ENCODE data around the gene TREM1.
A peak's percentile ranks its signal among the peaks of the same experiment; 100 is the strongest.
"Not testable (repeated sequence)": the region's sequence is repeated elsewhere in the genome, so short reads cannot be mapped to it uniquely, and the experiment has no call there.

Gene TREM1

DNA sequence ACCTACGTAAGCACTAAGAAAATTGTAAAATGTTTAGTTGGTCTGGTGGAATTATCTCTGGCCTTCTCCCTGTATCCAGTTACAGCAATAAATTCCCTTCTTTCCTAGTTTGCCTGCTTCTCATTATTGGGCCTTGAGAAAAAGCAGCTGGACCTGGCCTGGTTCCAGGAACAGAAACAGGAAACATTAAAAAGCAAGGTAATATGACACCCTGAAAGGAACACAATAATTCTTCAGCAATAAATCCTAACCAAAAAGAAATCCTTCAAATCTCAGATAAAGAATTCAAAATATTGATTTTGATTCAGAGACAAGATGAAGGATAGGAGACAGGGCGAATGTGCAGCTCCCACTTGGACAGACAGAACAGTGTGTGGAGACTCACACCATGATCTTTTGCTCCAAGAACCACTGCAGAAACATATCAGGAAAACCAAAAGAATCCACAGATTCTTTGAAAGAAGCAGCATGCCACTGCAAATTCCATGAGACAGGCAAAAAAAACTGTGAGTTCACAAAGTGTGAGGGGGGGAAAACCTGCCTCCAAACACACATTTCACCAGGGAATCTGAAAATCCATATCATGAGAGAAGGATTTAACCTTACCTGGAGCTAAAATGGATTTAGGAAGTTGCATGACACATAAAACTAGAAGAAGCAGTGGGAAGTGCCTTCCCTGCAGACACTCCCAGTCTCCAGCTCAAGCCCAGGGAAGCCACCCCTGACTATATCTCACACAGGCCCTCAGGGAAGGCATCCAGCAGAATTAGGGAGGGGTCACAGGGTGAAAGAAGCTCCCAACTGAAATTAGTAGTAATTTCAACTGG, 28.9 kb downstream of the TREM1 start:
- peak; percentile 15 for DNase-seq (ENCODE audit: low read depth)

DNA sequence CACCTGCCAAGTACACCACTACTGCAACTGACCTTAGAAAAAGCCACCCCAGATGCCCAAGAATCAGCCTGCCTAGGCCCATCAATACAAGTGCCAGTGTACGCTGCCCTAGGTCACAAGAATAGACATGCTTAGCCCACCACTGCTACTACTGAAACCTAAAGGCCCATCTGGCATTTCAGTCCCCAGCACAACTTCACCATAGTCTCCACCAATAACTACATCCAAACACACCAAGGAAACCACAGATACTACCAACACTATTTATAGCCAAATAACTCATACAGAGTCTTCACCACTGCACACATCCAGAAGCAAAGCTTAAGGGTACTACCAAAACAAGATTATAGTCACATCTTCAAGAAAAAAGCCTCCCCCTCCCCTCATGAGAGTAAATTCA, 30.1 kb downstream of the TREM1 start:
- no peak for DNase-seq (ENCODE audit: low read depth)

DNA sequence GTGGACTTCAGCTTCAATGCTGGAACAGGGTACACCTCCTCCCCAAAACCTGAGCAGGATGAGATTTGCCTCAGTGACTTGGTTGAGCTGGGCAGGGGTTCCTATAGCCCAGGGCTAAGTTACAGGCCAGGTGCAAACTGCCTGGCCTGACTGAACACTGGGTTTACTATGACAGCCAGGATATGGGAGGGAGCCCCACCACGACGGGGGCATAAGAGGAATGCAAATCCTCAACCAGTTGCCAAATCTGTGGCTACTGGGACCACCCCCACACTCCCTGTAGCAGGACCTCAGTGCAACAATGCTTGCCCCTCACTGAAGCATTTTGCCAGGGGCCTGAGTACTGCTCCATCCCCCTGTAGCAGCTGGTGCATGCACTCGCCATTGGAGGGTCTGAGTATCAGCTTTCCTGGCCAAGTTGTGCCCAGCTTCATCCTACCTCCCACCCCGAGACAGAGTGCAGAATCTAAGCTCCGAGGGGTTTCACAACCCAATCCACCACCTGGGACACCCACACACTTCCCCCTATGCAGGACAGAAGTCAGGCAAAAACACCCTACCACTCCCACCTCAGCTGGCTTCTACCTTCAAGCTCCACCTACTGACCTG, 30.7 kb downstream of the TREM1 start:
- no peak for DNase-seq (ENCODE audit: low read depth)

DNA sequence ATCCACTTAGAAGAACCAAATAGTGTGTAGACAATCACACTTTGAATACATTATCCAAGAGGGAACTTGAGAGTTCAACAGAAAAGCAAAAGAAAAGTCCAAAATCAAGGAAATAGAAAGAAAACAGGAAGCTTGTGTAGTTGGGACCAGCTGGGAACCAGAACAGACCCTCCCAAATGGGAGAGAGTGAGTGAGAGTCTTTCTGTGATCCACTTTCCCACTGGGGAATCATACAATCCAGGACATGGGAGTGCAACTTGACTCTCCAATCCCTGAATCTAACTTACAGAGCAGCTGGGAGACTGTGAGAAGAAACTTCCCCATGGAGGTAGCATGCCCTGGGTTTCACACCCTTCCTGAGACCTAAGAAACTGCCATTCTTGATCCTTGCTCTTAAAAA, 31.4 kb downstream of the TREM1 start:
- DNase-seq (ENCODE audit: low read depth): no peak

GRCh38 chr6:41252401-41253169, 33.9 kb downstream of the TREM1 start:
- no peak for DNase-seq (ENCODE audit: low read depth)

DNA sequence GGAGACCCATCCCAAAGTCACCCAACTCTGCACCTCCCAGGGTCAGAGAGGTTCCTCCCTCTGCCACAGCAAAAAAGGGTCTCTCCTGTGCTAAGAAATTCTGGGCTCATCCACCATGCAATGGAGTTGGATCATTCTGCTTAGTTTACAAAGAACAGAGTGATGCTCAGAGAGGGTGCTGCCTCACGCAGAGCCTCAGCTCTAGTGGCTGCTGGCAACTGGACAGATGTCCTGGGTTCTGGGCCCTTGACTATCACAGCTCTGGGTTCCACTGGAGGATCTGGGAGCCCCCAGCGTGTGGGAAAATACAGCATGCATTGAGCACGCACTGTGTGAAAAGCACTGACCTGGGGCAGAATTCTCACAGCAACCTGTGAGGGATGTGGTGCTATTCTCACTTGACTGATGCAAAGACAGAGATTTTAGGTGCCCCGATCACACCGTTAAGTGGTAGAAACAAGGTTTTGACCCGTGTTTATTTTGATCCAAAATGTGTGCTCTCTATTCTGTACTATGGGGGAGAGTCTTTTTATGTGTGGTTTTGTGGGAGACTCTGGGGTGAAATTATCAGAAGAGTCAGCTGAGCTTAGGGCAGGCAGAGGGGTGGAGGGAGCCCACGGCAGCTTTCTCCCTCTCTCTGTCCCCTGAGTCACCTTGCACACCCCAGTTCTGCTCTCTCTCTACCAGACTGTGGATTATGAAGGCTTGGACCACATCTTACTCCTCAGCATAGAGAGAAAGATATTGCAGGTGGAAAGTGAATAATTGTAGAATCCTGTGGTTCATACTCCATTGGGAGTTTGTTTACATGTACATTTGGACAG, 38.4 kb downstream of the TREM1 start:
- DNase-seq (ENCODE audit: low read depth): no peak

GRCh38 chr6:41247288-41247865, 39.1 kb downstream of the TREM1 start:
- no peak for DNase-seq (ENCODE audit: low read depth)

GRCh38 chr6:41246529-41246928, 40.0 kb downstream of the TREM1 start:
- not testable (repeated sequence) for DNase-seq (ENCODE audit: low read depth)

- no peak for DNase-seq (ENCODE audit: low read depth)
Observed at GRCh38 chr6:41239467-41240159, 46.9 kb downstream of the TREM1 start.

DNA sequence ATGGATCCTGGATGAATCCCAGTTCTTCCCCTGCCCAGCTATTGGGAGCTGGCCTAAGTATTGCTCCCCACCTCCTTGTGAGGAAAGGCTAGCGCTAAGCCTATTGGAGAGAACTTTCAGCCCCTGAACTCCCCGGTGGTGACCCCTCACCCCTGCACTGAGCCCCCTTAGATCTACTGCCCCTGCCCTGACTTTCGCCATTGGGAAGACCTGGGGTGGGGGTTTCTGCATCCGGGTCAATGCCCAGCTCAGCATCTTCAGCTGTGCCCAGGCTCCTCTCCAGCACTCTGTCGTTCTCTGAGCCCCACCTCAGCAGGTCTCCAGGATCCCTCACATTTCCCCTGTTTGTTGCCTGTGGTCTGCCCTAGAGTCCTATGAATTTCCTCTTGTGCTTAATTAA, 49.4 kb downstream of the TREM1 start:
- DNase-seq (ENCODE audit: low read depth): no peak

DNA sequence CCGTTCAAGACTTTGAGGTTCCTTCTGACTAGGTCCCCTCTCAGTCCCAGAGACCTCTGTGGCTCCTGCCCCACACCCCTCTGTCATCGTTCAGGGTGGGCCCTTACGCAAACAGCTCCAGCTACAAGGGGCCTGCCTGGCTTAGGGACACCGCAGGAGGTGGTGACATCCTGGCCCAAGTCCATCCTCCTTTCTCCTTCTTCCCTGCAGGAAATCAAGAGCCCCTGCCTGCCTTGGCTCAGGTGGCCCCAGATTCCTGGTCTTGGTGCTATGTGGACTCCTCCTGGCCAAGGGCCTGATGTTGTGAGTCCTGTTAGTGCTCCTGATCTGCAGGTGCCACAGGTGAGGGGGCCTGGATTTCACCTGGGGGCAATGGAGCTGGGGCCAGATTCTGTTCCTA, 50.2 kb downstream of the TREM1 start:
- DNase-seq (ENCODE audit: low read depth): no peak

GRCh38 chr6:41232667-41233066, 53.8 kb downstream of the TREM1 start:
- DNase-seq (ENCODE audit: low read depth): no peak

- DNase-seq (ENCODE audit: low read depth): no peak
Observed at GRCh38 chr6:41231246-41231645, 55.2 kb downstream of the TREM1 start.

DNA sequence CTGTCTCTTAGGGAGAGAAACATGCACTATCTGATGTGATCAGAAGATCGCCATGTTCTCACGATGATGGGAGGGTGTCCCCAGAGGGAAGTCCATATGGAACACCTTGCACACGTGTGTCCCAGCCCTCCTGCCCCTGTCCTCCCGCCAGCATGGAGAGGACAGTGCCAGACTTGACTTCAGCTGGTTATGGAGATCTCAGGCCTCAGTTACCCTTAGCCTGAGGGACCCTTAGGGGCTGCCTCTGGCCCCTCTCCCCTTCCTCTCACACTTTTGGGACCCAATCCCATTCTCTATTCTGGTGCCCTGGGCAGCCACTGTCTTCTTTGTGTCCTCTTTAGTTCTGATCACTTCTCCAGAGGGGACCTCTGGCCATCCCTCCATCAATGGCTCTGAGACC, 56.8 kb downstream of the TREM1 start:
- no peak for DNase-seq (ENCODE audit: low read depth)

- DNase-seq (ENCODE audit: low read depth): no peak
Observed at GRCh38 chr6:41228616-41229015, 57.9 kb downstream of the TREM1 start.

- no peak for DNase-seq (ENCODE audit: low read depth)
Observed at GRCh38 chr6:41228096-41228495, 58.4 kb downstream of the TREM1 start, which contains the start of gene TREML4. Gene TREML4 (plus strand): TSS chr6:41228349. CDS start chr6:41228428, 79 bp downstream.

DNA sequence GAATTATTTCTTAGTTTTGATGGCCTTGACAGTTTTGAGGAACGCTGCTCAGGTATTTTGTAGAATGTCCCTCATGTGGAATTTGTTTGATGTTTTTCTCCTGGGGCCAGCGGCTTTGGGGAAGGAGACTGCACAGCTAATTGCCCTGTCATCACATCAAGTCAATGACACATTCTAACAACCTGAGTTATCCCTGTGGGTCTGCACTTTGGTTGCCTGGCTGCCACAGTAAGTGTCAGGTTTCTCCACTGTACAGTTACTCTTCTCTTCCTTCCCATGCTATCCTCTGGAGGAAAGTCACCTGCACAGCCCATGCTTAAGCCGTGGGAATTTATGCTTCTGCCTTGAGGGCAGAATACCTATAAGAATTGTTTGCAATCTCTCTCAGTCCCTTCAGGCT, 59.7 kb downstream of the TREM1 start:
- no peak for DNase-seq (ENCODE audit: low read depth)

DNA sequence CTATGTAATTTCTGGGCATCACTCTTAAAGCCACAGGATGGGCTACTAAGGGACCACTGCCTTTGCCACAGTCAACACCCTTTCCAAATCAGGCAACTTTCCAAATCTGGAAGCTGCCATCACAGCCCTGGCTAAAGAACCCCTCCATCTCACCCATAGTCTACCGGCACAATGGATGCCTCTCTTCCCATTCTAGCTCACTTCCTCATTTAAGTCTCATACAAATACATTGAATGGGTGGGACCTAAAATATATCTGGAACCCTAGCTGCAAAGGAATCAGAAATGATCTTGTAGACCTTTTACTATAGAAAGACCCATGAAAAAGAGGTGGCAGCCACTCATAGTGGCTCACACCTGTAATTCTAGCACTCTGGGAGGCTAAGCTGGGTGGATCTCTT, 61.7 kb downstream of the TREM1 start:
- DNase-seq (ENCODE audit: low read depth): no peak

All from HS-27A (cell line).